DMS79 treated with DMSO at 0.1 percent for 48 hours (cell line): Measurements from ENCODE around the gene CNPPD1.

Source experiments
- DNase-seq: peaks from one replicate; lab custom pipeline; 2025; lab: John Stamatoyannopoulos, UW

The CNPPD1 gene

DNA sequence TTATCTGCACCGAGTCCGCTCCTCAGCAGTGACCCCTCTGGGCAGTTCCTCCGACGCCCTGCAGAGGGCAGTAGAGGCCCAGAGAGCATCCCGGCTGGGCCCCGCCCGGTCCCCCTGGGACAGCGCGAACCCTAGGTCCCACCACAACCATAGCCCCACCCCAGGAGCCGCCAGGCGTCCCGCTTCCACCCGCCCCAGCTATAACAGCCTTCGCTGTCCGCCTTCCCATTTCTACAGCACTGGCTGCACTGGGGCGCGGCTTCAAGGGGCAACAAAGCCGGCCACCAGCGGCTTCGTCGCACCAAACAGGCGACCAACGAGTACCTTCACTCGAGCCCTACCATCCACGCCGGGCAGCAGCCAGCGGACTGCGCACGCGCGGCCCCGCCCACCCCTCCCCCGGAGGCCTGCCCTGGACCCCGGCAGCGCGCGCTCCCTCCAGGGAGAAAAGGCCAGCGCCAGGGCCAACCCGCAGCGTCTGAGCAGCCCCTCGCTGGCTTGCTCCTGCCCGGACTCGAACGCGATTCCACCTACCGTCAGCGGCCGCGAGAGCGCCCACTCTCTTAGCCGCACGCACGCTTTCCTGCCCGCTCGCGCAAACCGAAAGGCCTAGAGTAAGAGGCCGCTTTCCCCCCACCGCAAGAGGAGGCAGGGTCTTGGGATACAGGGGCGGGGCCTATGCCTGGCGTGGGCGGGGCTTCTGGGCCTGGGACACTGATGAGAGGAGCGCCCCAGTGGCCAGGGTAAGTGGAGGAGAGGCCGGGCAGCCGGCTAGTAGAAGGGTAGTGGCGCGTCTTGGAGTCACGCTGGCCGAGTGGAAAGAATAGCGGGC lies 16.3 kb downstream of the CNPPD1 start, which contains the start of gene NHEJ1:
TSS of gene NHEJ1 (minus strand) at position 630 of the 832 bp plus-strand sequence. CDS start 2,453 bp downstream, outside the sequence.
- peak; percentile 86 for DNase-seq

DNA sequence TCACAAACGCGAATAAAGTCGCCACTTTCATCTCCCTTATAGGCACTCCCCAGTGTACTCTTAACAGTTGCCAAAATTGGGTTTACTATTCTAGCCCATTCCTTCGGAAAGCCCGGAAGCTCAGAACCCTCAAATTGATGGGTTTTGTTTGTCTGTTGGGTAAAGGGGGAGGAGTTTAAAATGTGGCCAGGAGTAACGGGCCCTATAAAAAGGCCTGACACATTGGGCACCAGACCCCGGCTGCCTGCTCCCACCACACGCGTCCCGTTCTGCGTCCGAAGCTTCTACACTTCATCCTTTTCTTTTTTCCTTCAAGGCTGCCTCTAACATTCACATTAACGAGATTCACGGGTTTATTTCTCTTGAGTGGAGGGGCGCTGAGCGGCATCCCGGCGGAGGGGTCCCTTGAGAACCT lies 16.9 kb downstream of the CNPPD1 start:
- peak; percentile 44 for DNase-seq

DNA sequence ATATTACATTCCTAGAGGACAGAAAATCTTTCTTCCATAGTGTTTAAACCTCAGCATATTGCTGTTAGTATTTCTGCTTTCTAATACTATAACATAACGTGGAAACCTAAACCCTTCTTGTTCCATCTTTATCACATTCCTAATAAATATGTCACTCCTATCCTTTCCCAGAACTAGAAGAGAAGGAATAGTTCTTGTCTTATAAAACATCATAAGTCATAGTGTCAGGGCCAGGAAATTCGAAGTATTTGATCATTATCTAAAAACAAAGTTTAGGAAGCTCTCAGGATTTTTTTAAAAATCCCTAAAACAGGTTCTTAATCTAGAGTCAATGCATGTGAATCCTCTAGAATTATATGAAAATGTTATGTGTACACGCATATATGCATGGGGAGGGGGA lies 18.1 kb downstream of the CNPPD1 start:
- DNase-seq: no peak

DNA sequence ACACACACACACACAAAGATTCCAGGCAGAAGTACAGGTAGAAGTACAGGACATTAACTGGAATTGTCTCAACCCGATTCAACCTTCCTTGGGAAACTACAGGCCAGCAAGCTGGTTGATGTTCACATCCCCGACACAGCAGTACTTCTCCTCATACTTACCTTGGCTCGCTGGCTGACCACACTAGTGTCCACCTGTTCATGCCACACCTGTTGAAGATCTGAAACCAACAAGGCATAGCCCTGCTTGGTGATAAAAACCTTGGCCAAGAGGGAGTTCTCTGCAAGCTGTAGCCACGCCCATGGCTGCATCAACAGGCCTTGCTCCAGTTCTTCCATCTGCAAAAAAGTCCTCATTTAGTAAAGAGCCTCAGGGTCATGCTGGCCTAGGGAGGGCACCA lies 18.7 kb downstream of the CNPPD1 start:
- DNase-seq: no peak

DNA sequence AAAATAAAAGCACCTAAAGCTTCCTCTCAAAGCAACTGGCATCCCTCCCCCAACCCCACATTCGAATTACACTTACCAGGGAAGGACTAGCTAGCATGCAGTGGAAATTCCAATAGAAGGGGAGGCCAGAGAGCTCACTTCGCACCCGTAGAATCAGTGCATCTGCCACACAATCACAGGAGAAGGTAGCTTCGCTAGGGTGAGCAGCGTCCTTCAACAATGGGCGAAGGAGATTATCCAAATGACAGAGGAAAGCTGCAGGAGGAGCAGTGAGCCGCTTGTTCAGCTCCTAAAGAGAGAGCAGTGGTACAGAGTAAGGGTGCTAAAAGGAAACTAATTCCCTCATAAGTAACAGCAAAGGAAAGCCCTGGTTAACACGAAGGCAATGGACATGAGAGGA lies 19.3 kb downstream of the CNPPD1 start:
- no peak for DNase-seq

DNA sequence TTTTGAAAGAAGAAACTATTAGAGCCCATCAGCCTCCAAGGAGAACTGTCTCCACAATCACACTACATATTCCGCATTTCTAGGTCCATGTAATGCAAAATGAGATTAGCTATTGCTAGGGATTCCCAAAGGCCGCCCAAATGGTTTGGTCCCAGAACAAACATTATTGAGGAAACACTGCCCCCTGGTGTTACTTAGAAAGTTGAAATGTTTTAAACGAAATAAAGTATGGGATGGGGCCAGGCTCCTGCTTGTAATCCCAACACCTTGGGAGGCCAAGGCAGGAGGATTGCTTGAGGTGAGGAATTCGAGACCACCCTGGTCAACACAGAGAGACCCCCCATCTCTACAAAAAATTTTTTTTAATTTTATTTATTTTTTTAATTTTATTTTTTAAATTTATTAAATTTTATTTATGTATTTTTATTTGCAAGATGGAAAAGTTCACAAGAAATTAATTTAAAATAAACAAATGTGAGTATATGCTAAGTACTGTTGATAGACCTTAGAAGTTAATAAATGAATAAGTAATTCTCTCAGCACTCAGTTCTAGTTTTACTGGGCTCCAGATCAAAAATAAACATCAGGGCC lies 21.6 kb downstream of the CNPPD1 start:
- DNase-seq: peak; percentile 72

DNA sequence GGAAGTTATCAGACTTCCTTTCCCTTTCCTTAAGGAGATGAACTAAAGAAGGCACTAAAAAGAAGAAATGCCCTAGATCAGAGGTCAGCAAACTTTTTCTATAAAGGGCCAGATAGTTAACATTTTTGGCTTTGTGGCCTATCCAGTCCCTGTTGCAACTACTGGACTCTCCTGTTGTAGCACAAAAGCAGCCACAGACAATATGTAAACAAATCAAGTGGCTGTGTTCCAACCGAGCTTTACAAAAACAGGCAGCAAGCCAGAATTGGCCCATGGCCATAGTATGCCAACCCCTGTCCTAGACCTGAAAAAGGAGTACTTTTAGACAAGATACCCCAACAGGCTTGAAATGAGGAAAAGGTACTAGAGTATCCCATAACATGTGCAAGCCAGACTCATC lies 27.1 kb downstream of the CNPPD1 start:
- peak; percentile 78 for DNase-seq

DNA sequence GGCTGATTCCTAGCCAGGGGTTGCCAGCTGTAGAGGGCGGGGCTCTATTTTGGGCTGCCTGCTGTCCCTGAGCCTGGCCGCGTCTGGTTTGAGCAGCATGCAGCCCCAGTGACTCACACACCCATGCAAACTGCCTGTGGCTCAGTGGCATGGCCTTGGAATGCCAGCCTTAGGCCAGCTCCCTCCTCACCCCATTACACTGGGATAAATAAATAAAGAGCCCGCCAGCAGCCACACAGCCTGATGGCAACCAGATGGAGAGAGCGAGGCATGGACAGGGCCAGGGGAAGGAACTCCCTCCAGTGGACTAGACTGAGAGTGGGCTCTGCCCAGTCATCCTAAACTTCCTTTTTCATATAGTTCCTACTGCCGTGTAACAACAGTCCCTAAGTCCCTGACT lies 34.4 kb downstream of the CNPPD1 start:
- DNase-seq: no peak

DNA sequence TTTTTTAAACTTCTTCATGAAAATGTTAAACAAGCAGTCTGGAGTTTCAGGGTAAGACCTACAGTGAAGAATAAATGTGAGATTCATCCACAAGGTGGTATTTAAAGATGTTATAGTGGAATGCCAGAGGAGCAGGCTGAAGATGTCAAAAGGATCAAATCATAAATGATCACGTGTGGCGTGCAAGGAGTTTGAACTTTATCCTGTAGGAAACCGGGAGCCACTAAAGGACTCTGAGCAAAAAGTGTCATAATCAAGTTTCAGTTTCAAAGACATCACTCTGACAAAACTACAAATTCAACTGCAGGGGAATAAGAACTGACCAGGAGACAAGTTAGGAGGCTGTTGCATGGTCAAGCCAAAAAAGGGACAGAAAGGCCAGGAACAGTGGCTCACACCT lies 36.0 kb downstream of the CNPPD1 start:
- no peak for DNase-seq

DNA sequence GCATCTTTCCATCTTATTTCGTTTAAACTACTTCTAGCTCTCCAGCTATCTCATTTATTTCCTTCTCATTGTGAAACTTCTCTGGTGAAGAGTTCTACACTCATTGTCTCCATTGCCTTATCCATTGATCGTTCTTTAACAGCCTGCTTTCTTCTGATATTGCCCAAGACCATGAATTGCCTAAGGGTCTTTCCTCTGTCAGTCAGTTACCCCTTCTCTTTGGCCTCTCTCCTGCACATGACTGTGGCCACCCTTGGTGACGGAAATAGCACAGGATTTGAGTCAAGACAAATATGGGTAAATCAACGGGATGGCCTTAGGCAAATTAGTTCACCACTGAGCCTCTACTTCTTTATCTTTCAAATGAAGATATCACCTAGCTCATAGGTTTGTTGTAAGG lies 42.7 kb downstream of the CNPPD1 start:
- DNase-seq: no peak

DNA sequence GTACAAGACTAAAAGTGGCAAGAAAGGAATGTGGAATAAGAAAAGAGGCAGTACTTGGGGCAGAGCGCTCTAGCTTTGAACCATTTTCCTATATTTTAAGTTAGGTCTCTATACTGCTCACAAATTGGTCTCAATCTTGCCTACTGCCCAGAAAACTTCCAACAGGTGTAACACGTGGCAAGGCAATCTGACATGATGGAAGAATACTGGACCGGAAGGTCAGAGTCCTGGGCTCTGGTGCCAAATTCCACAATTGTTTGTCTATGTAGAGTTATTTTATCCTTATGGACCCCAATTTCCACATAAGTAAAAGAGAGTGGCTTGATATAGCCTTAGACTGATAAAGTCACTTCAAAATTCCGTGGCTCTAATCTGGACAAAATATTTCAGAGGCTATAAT lies 45.0 kb downstream of the CNPPD1 start:
- DNase-seq: no peak

DNA sequence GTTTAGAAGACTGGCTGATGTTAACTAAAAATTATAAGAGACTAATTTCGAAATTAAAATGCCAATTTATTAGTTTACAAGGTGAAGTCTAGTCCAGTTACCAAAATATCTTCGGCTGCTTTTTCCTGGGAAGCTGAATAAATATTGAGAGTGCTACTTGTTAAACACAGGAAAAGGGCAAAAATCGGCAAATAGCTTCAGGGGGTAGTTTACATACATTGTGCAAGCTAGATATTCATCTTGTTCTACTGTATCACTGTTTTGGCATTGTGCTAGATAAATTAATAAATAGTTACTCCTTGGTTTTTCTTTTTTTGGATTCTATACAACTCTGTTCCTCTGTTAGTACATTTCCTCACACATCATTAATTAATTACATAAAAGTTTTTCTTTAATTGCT lies 45.4 kb downstream of the CNPPD1 start:
- DNase-seq: no peak

DNA sequence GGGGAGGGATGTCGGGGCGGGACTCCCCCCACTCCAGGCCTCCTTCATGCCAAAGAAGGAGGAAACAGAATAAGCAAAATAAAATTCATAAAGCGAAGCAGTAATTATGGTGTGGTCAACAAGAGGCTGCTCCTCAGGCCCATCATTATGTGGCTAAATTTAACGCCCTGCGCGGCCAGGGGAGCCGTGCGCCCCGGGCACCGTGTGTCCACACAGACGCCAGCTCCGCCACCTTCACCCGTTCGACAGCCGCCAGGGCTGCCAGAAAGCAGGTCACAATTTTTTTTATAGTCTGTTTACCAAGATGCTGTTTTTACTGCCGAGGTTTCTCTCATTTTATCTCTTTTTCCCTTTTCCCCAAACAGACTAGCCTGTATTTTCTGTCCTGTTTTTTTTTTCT lies 47.1 kb downstream of the CNPPD1 start:
- DNase-seq: no peak

DNA sequence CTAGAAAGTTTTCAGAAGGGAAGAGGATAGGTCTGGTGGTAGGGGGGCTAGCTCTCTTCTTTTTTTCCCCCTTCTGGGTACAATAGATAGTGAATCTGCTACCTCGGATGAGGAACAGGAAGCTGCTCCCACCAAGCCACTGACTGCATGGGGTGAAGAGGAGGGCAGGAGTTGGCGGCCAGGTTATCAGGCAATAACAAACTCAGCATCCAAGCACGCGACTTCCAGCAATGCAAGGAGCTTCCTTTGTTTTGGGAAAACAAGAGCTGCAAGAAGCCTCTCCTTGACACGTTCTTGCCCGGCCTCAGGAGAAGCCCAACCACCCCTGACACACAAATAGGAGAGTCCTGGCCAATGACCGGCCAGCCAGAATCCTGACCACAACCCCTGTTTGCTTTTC lies 48.3 kb downstream of the CNPPD1 start:
- DNase-seq: no peak

DNA sequence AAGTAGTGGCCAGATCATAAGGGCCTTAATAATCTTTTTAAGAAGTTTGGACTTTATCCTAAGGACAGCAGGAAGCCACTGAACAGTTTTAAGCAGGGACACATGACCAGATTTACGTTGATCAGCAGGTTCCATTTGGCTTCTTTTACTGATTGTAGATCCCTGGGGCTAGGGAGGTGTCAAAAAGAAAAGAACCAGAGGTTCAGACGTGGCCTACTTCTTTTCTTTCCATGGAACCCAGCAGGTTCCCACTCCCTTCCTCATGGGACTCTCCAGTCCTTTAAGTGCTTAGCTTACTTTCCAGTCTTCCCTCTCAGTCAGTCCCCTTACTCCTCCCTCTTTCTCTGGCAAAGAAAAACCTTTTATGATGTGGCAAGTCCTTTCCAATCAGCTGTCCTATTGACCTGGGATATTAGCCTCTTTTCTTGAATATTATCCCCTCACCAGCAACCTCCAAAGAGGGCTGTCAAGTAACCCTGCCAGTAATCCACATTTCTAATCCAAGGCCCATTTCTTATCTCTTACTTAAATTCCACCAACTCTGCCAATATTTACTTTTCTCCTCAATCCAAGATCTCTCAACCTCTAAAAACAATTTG lies 49.6 kb downstream of the CNPPD1 start:
- no peak for DNase-seq

DNA sequence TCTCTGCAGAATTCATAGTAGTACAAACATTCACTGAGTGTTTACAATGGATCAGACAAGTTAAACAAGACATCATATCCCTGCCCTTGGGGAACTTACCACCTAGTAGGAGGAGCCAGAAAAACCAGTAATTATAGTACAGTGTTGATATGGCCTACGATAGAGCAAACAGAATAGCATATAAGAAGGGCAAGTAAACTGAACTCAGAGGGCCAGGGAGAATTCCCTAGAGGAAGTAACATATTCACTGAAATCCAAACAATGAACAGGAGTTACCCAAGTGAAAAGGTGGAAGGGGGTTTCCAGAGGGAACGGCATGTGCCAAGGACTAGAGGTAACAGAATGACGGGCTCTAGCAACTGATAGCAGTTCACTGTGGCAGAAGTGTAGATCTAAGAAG lies 50.2 kb downstream of the CNPPD1 start:
- no peak for DNase-seq

DNA sequence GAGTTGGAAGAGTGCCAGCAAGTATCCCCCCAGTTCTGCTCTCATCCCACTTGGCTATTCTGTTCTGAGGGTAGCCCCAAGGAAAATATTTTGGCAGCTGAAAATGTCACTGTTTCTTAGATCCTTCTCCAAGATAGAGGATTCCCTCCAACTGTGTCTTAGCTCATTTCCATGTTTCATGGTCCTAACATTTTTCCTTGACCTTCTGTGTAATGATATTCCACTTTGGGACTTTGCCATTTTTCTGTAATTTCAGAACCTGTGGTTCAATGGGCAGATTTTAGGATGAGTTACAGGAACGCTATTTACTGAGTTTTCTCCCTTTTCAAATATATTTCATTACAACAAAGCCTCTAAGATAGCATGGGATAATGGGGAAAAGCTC lies 50.8 kb downstream of the CNPPD1 start:
- no peak for DNase-seq

DNA sequence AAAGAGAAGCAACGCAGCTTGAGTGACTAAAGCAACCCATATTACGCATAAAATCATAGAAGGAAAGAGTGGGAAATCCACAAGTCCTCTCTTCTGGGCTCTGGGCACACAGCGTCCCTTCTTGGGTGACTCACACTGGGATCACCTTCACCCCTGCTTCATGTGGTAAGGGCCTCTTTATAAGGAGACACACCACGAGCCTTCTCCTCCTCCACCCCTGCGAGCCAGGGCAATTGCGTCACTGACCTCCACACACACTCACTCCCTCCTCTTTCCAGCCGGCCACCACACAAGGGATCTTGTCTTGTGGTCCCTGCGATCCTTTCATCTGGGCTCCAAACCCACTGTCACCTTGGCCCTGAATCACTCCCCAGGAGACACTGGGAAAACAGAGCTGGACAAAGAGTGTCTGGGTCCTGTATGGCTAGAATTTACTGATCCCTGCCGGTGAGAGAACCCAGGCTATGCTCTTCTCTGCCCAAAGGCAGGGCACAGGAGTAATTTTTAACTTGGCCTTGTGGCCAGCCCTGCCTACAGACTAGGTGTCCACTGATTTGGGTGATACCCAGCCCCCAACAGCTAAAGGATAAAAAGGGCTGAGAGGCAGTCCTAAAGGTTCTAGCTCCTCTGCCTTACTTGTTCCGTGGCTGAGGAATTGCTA lies 51.4 kb downstream of the CNPPD1 start:
- no peak for DNase-seq

DNA sequence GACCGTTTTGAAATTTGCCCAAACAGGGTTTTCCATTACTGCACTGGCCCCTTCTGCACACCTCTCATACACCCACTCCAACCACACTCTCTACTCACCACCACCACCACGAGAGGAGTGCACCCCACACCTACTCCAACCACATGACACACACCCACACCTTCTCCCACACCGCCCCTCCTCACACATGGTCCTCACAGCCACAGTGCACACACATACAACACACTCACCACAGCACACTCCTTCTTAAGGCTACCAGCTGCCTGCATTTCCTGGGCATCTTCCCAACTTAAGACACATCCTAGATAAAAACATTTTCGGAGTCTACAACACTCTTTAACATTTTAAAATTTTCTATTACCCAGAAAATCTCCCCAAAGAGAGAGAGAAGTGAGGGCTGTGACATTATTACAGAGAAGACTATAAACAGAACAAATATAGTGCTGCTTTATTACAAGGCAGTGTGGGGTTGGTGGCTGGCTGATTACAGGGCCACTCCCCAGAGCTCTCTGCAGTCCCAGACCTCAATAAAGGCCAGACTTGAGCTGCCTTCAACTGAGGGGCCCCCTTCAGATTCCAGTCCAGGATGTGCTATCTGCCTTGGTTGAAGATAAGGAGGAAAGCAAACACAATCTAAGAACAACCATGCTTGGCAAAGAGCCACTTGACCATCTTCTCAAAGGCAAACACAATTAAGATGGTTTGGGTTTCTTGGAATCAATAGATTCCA lies 52.2 kb downstream of the CNPPD1 start:
- DNase-seq: no peak

DNA sequence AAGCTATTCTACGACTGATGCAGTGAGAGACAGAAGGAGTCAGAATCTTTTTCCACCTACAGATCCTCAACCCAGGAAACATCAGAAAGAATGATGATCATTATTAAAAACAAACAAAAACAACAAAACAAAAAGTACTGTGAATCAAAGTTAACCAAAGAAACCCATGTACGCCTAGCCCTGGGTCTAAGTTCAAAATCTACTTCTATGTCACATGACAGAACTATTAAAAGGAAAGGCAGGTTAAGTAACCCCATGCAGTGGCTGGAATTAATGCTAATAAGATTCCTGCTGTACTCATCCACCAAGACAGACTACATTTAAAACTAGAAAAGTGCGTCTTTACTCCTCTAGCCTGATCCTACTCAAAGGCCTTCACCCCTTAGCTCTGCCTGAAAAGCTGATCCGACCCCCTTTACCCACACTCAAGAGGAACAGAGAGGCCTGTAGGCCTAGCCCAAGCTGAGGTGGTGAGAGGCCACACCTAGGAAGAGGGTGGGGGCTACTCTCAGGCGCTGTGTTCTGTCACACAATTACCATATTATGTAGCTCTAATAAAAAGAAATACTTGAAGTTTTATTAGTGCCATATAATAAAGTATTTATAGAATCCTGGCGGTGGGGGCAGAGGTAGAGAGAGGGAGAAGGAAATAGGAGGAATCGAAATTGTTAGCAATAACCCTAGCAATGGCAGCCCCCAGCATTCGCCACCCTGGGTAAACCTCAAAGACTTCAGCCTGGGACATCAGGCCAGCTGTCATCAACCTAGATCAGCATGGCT lies 53.2 kb downstream of the CNPPD1 start:
- no peak for DNase-seq
